GM18505 (cell line): Measurements from ENCODE around the gene CRYBG2.
"Not testable (repeated sequence)": the region's sequence is repeated elsewhere in the genome, so short reads cannot be mapped to it uniquely, and the experiment has no call there.

ENCODE experiments used
- ATAC-seq: cut with Tn5 transposase; IDR thresholded peaks from one replicate; pipeline ENCODE4 v1.9.1; 2021; ENCODE audit not compliant: unreplicated experiment
- POLR2A ChIP-seq: IDR thresholded peaks from 4 replicates; pipeline ENCODE4 v1.6.1; 2011; ENCODE audit warnings: borderline replicate concordance; ENCODE audit not compliant: insufficient read depth, insufficient read length; ENCODE audit errors: extremely low read depth

CRYBG2 gene

GRCh38 chr1:26328597-26328996 is 25.3 kb downstream of the CRYBG2 start:
- no peak for ATAC-seq

GRCh38 chr1:26327956-26328362 is 26.0 kb downstream of the CRYBG2 start:
- TF ChIP-seq POLR2A, result no peak
- ATAC-seq, result no peak

More at GRCh38 chr1:26328597-26328996, 25.3 kb downstream of the CRYBG2 start:
- no peak for TF ChIP-seq POLR2A

- TF ChIP-seq POLR2A, result no peak
- ATAC-seq, result no peak
Observed at GRCh38 chr1:26324550-26324949, 29.4 kb downstream of the CRYBG2 start.

GRCh38 chr1:26323382-26323781 is 30.5 kb downstream of the CRYBG2 start:
- no peak for TF ChIP-seq POLR2A

GRCh38 chr1:26322042-26322331 is 31.9 kb downstream of the CRYBG2 start:
- TF ChIP-seq POLR2A, result no peak
- ATAC-seq, result no peak

More at GRCh38 chr1:26323382-26323781, 30.5 kb downstream of the CRYBG2 start:
- ATAC-seq, result no peak

- ATAC-seq, result peak; percentile 43
Observed at GRCh38 chr1:26321315-26322041, 32.5 kb downstream of the CRYBG2 start.

GRCh38 chr1:26320896-26321295 is 33.0 kb downstream of the CRYBG2 start:
- peak; percentile 34 for TF ChIP-seq POLR2A
- no peak for ATAC-seq

More at GRCh38 chr1:26321315-26322041, 32.5 kb downstream of the CRYBG2 start:
- TF ChIP-seq POLR2A, result no peak

GRCh38 chr1:26318338-26319064 is 35.4 kb downstream of the CRYBG2 start:
- TF ChIP-seq POLR2A, result peak; percentile 42

GRCh38 chr1:26317612-26318337 is 36.2 kb downstream of the CRYBG2 start, which contains the start of gene CD52:
Gene CD52, plus strand, starts transcription at chr1:26317958. Its CDS starts 60 bp downstream, at chr1:26318018.
- no peak for ATAC-seq
- peak; percentile 91 for TF ChIP-seq POLR2A

More at GRCh38 chr1:26318338-26319064, 35.4 kb downstream of the CRYBG2 start:
- ATAC-seq, result no peak

- no peak for TF ChIP-seq POLR2A
- no peak for ATAC-seq
Observed at GRCh38 chr1:26317146-26317545, 36.8 kb downstream of the CRYBG2 start.

GRCh38 chr1:26315874-26316850 is 37.8 kb downstream of the CRYBG2 start:
- no peak for TF ChIP-seq POLR2A
- ATAC-seq, result no peak

- no peak for ATAC-seq
- TF ChIP-seq POLR2A, result no peak
Observed at GRCh38 chr1:26314501-26314900, 39.4 kb downstream of the CRYBG2 start.

- ATAC-seq, result not testable (repeated sequence)
Observed at GRCh38 chr1:26307966-26308899, 45.7 kb downstream of the CRYBG2 start.
